ENCODE data around the gene PNLIPRP3.
"Not testable (repeated sequence)": the region's sequence is repeated elsewhere in the genome, so short reads cannot be mapped to it uniquely, and the experiment has no call there.

The PNLIPRP3 gene

DNA sequence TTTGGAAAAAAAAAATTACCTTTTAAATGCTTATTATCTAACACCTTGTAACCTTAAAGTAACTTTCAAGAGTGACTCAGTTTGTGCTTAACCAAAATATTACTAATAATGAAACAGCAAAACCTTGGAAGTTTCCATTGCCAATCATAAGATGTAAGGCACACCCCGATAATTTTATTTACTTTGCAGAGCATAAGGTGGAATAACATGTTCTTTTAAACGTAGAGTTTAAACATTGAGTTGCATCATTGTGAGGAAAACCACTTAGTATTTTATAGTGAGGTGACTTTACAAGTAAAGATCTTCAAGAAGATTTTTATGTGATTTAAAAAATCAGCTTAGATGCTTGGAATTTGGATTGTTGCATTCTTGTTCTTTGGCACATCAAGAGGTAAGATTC, at the start of gene PNLIPRP3:
PNLIPRP3 (plus strand) TSS at position 177 of the 400 bp plus-strand sequence; CDS start at position 343, 166 bp downstream.
- DNase-seq, result no peak

DNA sequence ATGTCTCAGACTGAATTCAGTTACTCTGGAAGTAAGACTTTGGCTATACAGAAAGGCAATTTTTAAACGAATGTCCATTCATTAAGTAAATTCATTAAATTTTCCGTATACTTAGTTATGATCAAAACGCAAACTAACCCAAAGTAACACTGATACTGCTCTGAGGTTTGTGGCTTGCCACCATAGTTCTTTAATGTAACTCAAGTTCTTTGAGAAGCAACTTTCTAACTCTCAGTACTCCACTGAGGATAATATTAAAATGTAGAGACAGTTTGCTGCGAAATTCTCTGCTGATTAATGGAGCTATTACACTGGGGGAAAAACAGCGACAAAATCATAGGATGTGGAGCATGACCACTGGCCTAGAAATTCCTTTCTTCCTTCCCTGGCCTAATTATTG, 45.4 kb upstream of the PNLIPRP3 start:
- no peak for DNase-seq

DNA sequence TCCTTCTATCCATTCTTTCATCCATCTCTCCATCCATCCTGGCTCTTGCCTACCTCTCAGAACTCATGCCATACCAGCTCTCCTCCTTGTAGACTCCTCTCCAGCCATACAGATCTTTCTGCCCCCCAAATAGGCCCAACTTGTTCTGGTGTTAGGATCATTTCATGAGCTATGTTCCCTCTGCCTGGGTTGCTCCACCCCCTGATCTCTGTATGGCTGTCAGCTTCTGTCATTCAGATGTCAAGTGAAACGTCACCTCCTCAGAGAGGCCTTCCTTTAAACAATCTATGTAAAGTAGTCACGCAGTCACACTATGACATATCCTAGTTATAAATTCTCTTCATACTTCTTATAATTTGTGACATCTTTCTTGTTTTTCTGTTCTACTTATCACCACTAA, 42.3 kb upstream of the PNLIPRP3 start:
- DNase-seq, result no peak

DNA sequence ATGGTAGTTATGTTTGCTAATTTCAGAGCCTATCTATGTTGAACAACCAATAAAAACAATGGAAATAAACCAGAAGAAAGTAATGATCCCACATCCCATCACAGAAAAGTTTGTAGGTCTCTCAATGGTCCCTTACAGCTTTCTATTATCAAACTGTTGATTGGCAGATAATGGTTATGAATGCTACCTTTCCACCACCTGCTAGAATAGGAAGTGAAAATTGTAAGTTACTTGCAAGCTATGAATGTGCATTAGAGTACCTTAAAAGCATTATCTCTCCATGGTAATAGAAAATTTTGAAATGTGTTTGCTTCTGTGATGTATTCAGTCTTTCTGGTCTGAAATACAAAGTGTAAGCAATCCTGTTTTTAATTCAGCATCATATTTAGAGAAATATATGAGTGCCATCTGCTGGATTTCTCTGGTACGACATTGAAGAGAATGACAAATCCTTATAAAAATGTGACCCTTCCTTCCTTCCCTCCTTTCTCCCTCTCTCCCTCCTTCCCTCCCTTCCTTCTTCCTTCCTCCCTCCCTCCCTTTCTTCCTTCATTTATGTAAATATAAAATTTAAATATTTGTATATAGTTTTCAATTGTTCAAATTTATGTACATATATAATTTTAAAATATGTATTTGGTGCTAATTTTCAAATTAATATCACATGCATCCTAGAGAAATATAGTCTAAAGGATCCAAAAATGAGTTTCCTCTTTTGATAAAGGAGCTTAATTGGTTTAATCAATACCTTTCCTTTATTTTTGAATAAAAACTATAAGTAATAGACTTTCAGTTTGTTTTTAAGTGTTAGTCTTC, 41.4 kb upstream of the PNLIPRP3 start:
- DNase-seq, result peak; percentile 27

DNA sequence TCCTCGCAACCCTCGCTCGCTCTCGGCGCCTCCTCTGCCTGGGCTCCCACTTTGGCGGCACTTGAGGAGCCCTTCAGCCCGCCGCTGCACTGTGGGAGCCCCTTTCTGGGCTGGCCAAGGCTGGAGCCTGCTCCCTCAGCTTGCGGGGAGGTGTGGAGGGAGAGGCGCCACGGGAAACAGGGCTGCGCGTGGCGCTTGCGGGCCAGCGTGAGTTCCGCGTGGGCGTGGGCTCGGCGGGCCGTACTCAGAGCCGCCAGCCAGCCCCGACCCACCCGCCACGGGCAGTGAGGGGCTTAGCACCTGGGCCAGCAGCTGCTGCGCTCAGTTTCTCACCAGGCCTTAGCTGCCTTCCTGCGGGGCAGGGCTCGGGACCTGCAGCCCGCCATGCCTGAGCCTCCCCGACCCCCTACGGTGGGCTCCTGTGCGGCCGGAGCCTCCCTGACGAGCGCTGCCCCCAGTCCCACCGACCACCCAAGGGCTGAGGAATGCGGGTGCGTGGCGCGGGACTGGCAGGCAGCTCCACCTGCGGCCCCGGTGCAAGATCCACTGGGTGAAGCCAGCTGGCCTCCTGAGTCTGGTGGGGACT, 34.3 kb upstream of the PNLIPRP3 start:
- DNase-seq, result not testable (repeated sequence)

DNA sequence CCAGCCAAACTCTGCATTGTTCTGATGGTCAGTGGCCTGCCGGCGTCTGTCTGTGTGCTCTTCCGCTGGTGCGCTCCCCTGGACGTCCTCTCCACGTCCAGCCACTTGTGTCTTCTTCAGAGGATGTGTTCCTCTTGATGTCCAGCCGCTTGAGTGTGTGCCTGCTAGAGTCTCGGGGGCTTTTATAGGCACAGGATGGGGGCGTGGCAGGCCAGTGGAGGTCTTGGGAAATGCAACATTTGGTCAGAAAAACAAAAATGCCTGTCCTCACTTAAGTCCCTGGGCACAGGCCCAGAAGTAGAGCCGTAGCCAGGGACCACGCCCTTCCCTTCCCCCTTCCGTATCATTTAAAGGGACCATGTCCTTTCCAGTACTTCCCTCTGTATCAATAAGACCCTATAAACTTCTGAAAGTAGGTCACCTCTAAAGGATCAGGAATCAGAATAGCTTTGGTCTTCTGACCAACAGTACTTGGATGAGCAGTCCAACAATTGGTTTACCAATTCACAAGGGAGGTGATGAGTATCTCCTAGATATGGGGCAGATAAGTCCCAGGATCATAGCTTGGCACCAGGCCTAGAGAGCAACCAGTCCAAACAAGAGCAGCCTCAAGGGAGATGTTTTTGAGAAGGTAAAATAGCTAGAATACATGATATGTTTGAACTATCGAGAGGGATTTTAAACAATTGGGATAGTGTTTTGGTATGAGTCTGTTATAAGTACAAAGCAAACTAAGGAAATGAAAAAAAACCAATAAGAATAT, 32.2 kb upstream of the PNLIPRP3 start:
- no peak for DNase-seq

DNA sequence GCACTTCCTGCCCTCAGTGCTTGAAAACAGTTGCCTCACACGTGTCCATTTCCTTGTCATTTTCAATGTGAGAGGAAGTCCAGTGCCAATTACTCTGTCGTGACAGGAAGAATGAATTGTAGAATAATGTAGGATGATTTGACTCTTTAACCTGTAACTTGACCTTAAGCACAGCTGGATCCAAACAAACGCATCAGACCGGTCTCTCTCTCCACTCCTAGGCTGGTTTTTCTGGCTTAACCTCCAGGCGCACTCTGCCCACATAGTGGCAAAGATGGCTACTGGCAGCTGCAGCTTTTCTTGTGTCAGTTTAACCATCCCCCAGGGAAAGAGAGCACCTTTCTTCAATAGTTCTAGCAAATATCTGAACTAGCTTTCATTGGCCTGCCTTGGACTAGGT, 29.4 kb upstream of the PNLIPRP3 start:
- no peak for DNase-seq

DNA sequence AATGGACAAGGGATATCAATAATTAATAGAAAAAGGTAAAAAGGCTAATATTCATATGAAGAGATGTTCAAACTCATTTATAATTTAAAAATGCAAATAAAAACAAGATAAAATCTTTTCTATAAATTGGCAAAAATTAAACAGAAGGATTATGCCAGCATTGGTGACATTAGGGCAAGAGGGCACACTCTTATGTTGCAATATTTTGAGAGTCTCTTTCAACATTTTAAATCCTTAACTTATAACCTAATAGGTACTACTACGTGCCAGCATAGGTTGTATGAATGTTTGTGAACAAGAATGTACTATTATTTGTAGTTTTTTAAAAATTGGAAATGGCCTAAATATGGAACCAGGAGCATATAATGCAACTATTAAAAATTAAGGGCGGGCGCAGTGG, 24.8 kb upstream of the PNLIPRP3 start:
- no peak for DNase-seq

DNA sequence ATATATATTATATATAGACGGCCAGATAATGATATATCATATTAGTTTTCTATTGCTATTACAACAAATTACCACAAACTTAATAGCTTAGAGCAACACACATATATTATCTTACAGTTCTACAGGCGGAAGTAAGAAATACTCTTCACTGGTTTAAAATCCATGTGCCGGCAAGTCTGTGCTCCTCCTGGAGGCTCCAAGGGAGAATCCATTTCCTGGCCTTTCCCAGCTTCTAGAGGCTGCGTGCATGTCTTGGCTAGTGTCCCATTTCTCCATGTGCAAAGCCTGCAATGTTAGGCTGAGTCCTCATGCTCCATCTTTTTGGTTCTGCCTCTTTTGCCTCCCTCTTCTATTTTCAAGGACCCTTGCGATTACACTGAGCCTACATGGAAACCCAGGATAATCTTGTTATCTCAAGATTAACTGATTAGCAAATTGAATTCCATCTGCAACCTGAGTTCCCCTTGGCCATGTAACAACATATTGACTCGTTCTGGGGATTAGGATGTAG, 23.9 kb upstream of the PNLIPRP3 start:
- no peak for DNase-seq

DNA sequence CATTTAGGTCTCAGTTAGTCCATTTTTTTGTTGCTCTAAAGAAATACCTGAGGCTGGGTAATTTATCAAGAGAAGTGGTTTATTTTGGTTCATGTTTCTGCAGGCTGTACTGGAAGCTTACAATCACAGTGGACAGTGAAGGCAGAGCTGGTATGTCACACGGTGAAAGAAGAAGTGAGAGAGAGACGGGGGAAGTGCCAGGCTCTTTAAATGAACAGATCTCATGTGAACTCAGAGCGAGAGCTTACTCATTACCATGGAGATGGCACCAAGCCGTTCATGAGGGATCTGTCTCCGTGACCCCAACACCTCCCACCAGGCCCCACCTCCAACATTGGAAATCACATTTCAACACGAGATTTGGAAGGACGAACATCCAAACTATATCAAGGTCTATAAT, 18.9 kb upstream of the PNLIPRP3 start:
- no peak for DNase-seq

DNA sequence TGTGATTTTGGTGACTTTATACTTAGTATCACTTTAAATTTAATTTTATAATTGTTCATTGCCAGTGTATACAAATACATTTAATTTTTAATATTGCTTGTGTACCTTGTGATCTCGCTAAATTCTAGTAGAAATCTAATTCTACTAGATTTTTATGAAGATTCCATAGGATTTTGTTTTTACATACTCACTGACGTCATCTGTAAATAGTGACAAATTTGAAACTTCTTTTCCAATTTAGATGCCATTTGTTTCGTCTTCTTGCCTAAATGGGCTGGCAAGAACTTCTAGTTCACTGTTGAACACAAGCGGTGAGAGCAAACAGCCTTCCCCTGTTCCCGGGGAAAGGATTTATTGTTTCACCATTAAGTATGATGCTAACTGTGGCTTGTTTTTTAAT, 17.3 kb upstream of the PNLIPRP3 start:
- no peak for DNase-seq

DNA sequence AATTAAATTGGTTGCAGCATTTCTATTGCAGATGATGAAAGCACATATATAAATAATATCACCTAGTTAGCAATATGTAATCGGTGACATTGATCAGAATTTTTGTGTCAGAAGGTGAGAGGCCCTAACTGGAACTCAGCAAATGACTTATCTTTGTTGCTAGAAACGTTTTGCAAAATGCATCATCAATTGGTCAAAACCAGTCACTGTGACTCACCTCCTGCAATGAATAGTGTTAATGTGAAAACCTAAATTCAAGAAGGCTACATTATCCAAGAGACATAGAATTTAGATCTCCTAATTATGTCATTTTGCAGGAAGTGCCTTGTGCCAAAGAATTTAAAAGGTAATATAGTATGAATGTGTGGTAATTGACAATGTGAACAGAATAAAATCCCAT, 9.8 kb upstream of the PNLIPRP3 start:
- DNase-seq, result no peak

DNA sequence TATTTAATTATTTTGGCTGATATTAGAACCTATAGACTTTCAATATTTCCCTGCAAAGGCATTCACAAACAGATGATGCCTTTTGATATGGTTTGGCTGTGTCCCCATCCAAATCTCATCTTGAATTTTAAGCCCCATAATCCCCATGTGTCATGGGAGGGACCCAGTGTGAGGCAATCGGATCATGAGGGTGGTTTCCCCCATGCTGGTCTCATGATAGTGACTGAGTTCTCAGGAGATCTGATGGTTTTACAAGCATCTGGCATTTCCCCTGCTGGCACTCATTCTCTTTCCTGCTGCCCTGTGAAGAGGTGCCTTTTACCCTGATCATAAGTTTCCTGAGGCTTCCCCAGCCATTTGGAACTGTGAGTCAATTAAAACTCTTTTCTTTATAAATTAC, 9.3 kb upstream of the PNLIPRP3 start:
- DNase-seq, result no peak

DNA sequence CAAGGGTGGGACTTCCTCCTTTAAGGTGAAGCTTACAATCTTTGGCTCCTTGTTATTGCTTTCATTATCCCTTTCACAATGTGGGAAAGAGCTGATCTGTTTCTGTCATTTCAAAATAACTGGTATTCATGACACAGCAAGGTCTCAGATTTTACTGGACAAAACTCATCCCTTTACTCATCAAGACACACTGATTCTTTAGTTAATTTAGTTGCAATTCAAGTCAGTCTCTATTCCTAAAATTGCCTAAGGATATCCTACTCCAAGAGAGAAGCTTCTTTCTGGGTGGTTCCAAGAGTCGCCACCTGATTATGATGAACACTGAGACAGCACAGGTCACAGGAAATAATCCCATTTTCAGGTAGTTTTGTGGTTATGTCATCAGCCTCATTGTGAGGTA, 5.8 kb upstream of the PNLIPRP3 start:
- no peak for DNase-seq

DNA sequence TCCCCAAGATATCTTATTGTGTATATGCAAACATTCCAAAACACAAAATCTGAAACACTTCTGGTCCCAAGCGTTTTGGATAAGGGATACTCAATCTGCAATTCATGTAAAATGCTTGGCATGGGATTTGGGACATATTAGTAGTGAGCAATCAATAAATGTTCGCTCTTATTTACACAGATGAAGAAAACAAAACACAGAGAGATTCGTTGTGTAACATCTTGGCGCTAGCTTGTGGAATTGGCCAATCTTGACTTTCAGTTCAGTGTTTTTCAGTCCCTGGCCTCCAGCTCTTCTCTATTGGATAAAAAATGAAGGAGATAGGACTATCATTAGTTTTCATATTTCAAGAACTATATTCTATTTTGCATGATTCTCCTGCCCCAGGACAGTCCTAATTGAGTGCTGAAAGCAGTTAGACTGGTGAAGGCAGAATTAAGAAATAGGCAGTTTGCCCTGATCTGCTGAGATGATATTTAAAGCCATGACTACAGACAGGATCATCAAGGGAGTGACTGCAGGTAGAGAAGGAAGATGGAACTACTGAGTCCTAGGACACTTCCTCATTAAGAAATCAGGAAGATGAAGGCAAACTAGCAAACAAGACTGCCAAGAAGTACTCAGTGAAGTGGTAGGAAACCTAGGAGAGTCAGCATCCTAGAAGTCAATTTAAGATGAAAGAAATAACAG, 1.8 kb downstream of the PNLIPRP3 start:
- DNase-seq, result no peak

DNA sequence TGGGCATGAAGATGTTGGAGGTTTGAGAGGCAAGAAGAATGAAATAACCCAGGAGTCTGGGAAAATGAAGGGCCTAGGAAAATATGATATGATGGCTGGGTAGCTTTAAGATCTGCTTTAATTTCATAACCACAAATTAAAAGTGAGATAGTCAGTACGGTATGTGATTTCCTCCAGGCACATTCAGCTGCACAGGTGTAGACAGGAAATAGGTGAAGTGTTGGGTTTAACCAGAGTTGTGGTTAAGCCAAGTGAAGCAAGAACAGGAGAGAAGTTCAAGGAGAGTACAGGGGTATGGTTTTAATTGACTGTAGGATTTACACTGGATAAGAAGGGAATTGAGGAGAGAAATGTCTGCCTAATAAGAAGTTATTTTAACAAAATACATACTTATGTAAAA, 2.6 kb downstream of the PNLIPRP3 start:
- no peak for DNase-seq

DNA sequence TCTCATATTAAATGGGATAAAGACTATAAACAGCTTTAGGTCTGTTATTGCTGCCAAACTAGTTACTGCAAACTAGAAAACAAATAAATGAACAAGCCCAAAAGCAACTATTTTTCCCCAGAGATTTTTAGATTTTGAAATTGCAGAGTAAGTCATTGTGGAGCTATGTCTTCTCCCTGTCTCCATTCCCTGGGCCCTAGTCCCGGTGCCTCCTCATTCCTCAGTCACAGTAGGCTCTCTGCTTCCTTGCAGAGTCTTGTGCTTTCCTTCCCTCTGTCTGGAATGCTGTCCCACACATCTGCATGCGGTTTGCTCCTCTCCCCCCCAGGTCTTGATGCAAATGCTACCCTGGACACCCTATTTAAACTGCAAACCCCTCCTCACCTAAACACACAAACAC, 4.0 kb downstream of the PNLIPRP3 start:
- DNase-seq, result no peak

DNA sequence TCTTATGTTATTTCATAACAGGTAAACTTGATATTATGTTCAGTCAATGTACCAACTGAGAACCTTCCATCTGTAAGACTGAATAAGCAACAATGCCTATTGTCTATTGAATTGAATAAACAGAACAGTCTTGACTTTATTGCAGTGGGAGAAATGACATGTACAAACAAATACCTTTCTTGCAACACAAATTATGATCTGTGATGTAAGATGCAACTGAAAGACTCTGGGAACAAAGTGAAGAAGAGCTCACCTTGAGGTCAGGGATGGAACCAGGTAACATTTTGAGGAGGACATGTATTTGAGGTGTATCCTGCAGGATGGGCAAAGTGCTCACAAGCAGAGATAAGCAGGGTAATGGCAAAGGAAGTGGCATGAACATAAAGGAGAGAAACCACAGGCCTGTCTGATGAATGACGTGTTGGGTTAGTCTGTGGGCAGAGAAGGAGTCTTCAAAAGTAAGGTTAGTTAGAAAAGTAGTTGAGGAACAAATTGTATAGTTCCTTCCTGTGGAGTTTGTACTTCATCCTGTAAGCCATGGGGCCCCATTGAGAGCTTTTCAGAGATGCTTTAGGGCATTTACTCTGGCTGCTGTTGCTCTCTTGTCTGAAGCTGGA, 9.5 kb downstream of the PNLIPRP3 start:
- no peak for DNase-seq

DNA sequence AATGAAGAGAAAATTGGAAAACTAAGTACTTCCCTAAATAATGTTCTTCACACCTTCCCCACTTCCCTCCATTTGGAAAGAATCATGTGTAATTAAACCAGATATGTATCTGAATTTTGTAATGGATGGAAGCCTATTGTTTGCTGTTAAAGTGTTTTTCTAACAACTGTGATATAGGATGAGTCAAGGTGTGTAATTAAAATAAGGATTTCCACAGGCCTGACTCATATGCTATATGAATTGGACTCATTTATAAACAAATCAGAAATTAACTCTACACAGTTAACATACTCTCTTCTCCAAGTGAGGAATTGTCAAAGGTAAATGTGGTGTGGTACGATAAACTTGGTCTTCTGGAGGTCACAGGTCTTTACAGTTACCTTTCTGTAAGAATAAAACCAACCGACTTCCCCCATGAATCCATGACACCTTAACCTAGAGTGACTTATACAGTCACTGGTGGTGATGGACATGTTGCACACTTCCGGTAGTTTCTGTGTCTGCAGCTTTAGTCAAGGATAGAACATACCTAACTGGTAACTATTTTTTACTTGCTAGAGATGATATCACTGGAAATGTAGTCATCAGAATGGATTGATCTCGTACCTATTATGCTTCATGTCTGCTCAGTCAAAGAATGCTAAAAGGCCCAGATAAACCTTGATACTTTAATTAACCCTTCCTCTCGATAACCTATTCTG, 12.8 kb downstream of the PNLIPRP3 start:
- no peak for DNase-seq

DNA sequence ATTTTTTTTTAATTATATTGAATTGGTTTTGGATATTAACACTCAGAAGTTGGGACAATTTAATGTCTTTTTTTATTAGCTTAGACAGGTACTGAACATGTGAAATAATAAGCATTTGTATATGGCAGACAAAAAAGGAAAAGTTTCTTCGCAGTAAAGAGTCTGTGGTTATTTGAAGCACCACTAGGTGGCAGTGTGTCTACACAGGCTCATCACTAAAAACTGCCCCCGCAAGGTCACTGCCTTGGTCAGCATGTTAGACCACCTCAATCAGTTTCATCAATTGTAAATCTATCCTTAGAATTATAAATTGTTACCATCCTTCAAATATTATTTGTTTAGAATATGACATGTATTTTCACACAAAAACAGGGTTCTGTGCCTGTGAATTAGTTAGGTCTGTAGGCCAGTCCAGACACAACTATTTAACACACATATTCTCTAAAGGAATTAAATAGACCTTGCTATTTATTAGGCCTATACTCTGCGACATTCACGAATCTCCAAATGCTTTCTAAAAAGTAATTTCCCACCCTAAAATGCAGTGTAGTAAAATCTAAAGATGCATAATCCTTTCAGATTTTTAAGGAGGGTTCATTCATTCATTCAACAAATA, 17.0 kb downstream of the PNLIPRP3 start:
- peak; percentile 9 for DNase-seq

DNA sequence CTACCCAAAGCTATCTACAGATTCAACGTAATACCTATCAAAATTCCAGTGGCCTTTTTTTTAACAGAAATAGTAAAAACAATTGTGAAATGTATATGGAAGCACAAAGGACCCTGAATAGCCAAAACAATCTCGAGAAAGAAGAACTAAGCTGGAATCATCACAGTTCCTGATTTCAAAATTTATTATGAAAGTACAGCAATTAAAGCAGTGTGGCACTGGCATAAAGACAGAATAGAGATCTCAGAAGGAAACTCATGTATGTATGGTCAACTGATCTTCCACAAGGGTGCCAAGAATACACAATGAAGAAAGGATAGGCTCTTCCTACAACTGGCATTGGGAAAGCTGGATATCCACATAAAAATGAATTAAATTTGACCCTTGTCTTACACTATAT, 23.2 kb downstream of the PNLIPRP3 start:
- no peak for DNase-seq
